NB4 (cell line): ENCODE measurements around the gene PSMB4.
"Not testable (repeated sequence)": the region's sequence is repeated elsewhere in the genome, so short reads cannot be mapped to it uniquely, and the experiment has no call there.

Experiments
- DNase-seq: peaks from one replicate; pipeline ENCODE4 v3.0.0; 2010; ENCODE audit warnings: low read depth
- H3K4me3 ChIP-seq: one replicate; pipeline ENCODE4 v1.5.1; 2011; ENCODE audit warnings: mild to moderate bottlenecking, low read depth, low read length, moderate library complexity
- CTCF ChIP-seq: IDR thresholded peaks from one replicate; pipeline ENCODE4 v1.5.1; 2012; ENCODE audit warnings: low read depth, low read length
- MYC ChIP-seq: IDR thresholded peaks from 2 replicates; pipeline ENCODE4 v1.6.1; 2011; ENCODE audit warnings: low read depth, low read length
- POLR2A ChIP-seq: IDR thresholded peaks from 2 replicates; pipeline ENCODE4 v1.6.1; 2011; ENCODE audit warnings: mild to moderate bottlenecking; ENCODE audit not compliant: insufficient read length; ENCODE audit errors: extremely low read depth
- TF ChIP-seq, protein P1 (sequence below): IDR thresholded peaks from 2 replicates; pipeline ENCODE4 v1.6.1; 2011; ENCODE audit warnings: low read depth, low read length

PSMB4 gene

DNA sequence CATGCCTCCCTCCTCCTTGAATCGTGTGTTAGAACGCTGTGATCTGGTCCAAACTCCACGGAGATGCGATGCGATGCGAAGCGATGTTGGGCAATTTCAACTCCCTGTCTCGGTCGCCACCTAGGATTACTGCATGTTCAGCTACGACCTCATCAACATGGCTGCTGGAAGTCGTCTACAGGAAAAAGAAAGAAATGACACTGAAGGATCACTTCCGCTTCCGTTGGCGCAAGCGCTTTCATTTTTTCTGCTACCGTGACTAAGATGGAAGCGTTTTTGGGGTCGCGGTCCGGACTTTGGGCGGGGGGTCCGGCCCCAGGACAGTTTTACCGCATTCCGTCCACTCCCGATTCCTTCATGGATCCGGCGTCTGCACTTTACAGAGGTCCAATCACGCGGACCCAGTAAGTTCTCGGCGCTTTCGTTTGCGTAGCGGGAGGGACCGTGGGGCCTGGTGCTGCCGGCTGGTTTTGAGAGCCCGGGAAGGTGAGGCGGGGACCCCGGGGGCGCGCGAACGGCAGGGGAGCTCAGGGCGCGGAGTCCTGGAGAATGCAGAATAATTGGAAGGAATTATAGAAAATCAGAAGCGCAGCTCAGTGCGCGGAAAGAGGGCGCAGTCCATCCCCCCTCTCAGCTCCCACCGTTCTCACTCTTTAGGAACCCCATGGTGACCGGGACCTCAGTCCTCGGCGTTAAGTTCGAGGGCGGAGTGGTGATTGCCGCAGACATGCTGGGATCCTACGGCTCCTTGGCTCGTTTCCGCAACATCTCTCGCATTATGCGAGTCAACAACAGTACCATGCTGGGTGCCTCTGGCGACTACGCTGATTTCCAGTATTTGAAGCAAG, at the start of gene PSMB4:
Gene PSMB4, plus strand, starts transcription at position 250 of the 848 bp plus-strand sequence. Its CDS starts 15 bp downstream, at position 265.
- peak; percentile 95 for DNase-seq
- peak; percentile 74 for TF ChIP-seq POLR2A
- peak; percentile 18 for TF ChIP-seq CTCF
- TF ChIP-seq, protein P1, sequence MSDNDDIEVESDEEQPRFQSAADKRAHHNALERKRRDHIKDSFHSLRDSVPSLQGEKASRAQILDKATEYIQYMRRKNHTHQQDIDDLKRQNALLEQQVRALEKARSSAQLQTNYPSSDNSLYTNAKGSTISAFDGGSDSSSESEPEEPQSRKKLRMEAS, result 0 out of 2 replicates have a peak, but pooled peaks have one; percentile 47
- TF ChIP-seq MYC, result peak; percentile 59; the same call in 1 of the 2 replicates
- H3K4me3 ChIP-seq, result peak within 1 kb of the TSS; percentile 96

DNA sequence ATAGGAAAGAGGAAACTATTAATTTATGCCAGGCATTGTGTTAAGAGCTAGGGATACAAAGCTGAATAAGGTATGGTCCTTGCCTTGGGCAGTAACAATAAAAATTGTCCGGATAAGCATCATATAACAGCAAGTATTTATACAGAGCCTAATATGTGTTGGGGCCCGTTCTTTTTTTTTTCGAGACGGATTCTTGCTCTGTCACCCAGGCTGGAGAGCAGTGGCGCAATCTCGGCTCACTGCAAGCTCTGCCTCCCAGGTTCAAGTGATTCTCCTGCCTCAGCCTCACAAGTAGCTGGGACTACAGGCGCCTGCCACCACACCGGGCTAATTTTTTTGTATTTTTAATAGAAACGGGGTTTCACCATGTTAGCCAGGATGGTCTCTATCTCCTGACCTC, 49.0 kb upstream of the PSMB4 start:
- H3K4me3 ChIP-seq, DNase-seq: not testable (repeated sequence)

- no peak overlapping the region for H3K4me3 ChIP-seq
- TF ChIP-seq, protein P1, result no peak
- no peak for TF ChIP-seq CTCF
- TF ChIP-seq POLR2A, result no peak
- TF ChIP-seq MYC, result no peak
- DNase-seq, result no peak
These were observed 47.2 kb upstream of the PSMB4 start for GRCh38 chr1:151352021-151352718.

GRCh38 chr1:151356696-151357095, 42.7 kb upstream of the PSMB4 start:
- DNase-seq, result no peak
- no peak overlapping the region for H3K4me3 ChIP-seq
- TF ChIP-seq CTCF, result no peak
- TF ChIP-seq MYC, result no peak
- TF ChIP-seq, protein P1, result no peak
- no peak for TF ChIP-seq POLR2A

- no peak overlapping the region for H3K4me3 ChIP-seq
- TF ChIP-seq POLR2A, result no peak
- no peak for TF ChIP-seq CTCF
- TF ChIP-seq, protein P1, result no peak
- TF ChIP-seq MYC, result no peak
- DNase-seq, result no peak
These were observed 37.5 kb upstream of the PSMB4 start for GRCh38 chr1:151361883-151362282.
